ENCODE measurements around the gene LRRC3. TPM values are rescaled to one million over a fixed set of nuclear protein-coding genes. Genes with fewer than 3 reads are reported as not detected.

LRRC3 gene, protein sequence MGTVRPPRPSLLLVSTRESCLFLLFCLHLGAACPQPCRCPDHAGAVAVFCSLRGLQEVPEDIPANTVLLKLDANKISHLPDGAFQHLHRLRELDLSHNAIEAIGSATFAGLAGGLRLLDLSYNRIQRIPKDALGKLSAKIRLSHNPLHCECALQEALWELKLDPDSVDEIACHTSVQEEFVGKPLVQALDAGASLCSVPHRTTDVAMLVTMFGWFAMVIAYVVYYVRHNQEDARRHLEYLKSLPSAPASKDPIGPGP
- total RNA-seq, result 1 to 10 TPM; 2.0 to 2.7 TPM

DNA sequence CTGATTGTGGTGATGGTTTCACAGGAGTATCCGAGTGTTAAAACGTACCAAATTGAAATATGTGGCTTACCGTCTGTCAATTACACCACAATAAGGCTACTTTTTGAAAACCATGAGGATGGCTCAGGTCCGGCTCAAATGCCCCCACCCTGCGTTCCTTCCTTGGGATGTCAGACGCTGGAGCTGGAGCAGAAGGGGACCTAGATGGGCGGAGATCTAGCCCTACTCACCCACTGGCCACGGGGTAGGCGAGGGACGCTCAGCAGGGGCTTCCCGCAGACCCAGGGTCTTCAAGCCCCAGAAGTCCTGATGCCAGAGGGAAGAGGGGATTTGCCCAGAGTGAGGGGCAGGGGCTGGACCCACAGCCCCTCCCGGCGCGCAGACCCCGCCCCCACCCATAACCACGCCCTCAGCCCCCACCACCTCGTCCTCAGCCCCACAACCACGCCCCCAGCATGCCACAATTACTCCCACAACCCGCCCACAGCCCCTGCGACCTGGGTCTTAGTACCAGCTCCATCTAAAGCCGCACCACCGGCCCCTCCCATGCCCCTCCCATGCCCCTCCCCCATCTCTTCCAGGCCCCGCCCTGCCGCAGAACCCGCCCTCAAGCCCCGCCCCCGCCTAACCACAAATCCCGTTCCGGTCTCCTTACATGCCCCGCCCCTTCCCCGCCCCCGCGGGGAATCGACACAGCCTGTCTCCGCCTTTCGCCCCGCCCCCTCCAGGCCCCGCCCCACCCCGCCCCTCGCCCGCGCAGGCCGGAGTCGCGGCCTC, at the start of gene LRRC3:
LRRC3 (plus strand) TSS at position 764 of the 777 bp plus-strand sequence. CDS start 1,135 bp downstream, outside the sequence.
- peaks cover 4% of the 10 kb centered on the region for H3K4me1 ChIP-seq

DNA sequence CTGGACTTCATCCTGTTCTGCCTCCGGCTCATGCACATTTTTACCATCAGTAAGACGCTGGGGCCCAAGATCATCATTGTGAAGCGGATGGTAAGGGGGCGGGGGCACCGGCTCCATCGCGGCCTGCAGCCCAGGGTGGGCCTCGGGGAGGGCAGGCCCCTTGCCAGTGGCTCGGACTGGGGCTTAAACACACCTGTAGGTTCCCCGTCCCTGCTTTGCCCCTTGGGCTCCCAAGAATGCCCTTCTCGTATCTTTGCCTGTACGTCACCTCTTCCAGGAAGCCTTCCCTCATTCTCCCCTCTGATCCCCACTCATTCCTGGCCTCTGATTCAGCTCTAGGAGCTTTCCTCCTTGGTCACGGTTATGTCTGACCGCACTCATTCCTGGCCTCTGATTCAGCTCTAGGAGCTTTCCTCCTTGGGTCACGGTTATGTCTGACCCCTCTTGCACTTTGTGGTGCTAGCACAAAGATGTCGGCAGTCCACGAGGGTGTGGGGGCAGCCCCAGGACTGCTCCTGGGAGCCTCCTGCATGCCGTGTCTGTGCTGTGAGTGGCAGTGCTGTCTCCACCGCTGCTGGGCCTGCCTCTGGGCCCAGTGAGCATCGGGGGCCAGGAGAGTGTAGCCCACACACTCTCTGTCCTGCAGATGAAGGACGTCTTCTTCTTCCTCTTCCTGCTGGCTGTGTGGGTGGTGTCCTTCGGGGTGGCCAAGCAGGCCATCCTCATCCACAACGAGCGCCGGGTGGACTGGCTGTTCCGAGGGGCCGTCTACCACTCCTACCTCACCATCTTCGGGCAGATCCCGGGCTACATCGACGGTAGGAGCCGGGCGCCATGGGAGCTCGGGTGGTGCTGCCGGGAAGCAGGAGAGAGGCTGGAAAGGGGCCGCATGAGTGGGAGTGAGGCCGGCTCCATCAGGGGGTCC, 49.1 kb upstream of the LRRC3 start:
- no peak overlapping the region for H3K4me3 ChIP-seq
- TF ChIP-seq, protein P1, sequence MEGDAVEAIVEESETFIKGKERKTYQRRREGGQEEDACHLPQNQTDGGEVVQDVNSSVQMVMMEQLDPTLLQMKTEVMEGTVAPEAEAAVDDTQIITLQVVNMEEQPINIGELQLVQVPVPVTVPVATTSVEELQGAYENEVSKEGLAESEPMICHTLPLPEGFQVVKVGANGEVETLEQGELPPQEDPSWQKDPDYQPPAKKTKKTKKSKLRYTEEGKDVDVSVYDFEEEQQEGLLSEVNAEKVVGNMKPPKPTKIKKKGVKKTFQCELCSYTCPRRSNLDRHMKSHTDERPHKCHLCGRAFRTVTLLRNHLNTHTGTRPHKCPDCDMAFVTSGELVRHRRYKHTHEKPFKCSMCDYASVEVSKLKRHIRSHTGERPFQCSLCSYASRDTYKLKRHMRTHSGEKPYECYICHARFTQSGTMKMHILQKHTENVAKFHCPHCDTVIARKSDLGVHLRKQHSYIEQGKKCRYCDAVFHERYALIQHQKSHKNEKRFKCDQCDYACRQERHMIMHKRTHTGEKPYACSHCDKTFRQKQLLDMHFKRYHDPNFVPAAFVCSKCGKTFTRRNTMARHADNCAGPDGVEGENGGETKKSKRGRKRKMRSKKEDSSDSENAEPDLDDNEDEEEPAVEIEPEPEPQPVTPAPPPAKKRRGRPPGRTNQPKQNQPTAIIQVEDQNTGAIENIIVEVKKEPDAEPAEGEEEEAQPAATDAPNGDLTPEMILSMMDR (IDR thresholded peaks at IDR 0.05), result no peak
- no peaks in the 10 kb centered on the region for H3K4me1 ChIP-seq
- no peaks in the 10 kb centered on the region for H3K36me3 ChIP-seq
- H3K27me3 ChIP-seq, result no peaks in the 10 kb centered on the region
- intact Hi-C loops (cut with DNase I), result no loop called here
- H3K9ac ChIP-seq (ENCODE audit: low read depth in 2 of 2, low read length in 2 of 2), result no peak overlapping the region
- no peak overlapping the region for H3K27ac ChIP-seq
- no peak for DNase-seq
- H3K9me3 ChIP-seq, result no peaks in the 10 kb centered on the region

More for the DNA sequence above, at the start of gene LRRC3:
- intact Hi-C loops (cut with DNase I), result no loop called here
- Histone ChIP-seq H3K27ac (no peak within 1 kb of the TSS), H3K36me3 (no peaks in the 10 kb centered on the region), H3K27me3 (no peaks in the 10 kb centered on the region), H3K9ac (ENCODE audit: low read depth in 2 of 2, low read length in 2 of 2) (peak within 1 kb of the TSS; percentile 19 to 50), H3K9me3 (no peaks in the 10 kb centered on the region), H3K4me3 (peak within 1 kb of the TSS; percentile 83)
- TF ChIP-seq, protein P1 (IDR thresholded peaks at IDR 0.05), result no peak
- DNase-seq, result peak; percentile 89

DNA sequence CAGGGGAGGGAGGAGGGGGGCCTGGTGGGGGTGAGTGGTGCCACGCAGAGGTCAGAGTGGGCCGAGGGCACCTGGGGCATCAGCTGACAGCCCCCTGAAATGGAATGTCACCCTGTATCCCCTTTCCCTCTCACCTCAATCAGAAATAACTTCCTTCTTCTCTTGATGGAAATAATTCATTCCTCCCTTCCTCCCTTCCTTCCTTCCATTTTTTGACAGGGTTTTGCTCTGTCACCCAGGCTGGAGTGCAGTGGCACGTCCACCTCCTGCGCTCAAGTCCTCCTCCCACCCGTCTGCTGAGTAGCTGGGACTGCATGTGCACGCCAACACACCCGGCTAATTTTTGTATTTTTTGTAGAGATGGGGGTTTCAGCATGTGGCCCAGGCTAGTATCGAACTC, 48.4 kb upstream of the LRRC3 start:
- Histone ChIP-seq H3K36me3 (no peaks in the 10 kb centered on the region), H3K9ac (ENCODE audit: low read depth in 2 of 2, low read length in 2 of 2) (no peak overlapping the region), H3K27me3 (no peaks in the 10 kb centered on the region), H3K4me3 (no peak overlapping the region), H3K27ac (no peak overlapping the region), H3K9me3 (no peaks in the 10 kb centered on the region), H3K4me1 (no peaks in the 10 kb centered on the region)
- intact Hi-C loops (cut with DNase I), result no loop called here
- TF ChIP-seq, protein P1 (IDR thresholded peaks at IDR 0.05), result no peak
- no peak for DNase-seq

DNA sequence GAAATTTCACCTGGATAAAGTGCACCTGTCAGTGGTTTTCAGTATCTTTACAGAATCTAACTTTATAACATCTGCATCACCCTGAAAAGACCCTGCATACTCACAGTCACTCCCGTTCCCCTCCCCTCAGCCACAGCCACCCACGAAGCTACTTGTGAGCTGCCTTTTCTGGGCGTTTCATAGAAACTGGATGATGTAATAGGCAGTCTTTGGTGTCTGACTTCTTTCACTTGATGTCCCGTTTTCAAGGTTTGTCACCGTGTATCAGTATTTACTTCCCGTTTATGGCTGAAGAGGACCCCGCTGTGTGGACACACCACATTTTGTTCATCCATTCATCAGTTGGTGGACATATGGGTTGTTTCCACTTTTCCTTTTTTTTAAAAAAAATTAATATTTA, 47.8 kb upstream of the LRRC3 start:
- intact Hi-C loops (cut with DNase I), result no loop called here
- no peaks in the 10 kb centered on the region for H3K27me3 ChIP-seq
- H3K36me3 ChIP-seq, result no peaks in the 10 kb centered on the region
- H3K27ac ChIP-seq, result no peak overlapping the region
- TF ChIP-seq, protein P1 (IDR thresholded peaks at IDR 0.05), result no peak
- no peak overlapping the region for H3K4me3 ChIP-seq
- DNase-seq, result no peak
- H3K9me3 ChIP-seq, result no peaks in the 10 kb centered on the region
- H3K9ac ChIP-seq (ENCODE audit: low read depth in 2 of 2, low read length in 2 of 2), result no peak overlapping the region
- no peaks in the 10 kb centered on the region for H3K4me1 ChIP-seq

DNA sequence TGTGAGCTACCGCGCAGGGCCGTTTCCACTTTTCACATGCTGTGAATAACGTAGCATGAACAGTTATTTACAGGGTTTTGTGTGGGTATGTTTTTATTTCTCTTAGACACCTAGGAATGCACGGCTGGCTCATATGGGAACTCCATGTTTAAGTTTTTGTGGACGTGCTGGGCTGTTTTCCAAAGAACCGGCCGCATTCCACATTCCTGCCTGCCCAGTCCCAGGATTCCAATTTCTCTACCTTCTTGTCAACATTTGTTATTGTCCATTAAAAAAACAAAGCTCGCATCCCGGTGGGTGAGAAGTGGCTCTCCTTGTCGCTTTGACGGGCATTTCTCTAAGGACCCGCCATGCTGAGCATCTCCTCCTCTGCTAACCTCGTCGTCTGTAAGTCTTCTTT, 47.1 kb upstream of the LRRC3 start:
- no peak for DNase-seq
- H3K4me3 ChIP-seq, result no peak overlapping the region
- intact Hi-C loops (cut with DNase I), result no loop called here
- no peaks in the 10 kb centered on the region for H3K4me1 ChIP-seq
- H3K27ac ChIP-seq, result no peak overlapping the region
- no peaks in the 10 kb centered on the region for H3K27me3 ChIP-seq
- TF ChIP-seq, protein P1 (IDR thresholded peaks at IDR 0.05), result no peak
- no peaks in the 10 kb centered on the region for H3K9me3 ChIP-seq
- no peaks in the 10 kb centered on the region for H3K36me3 ChIP-seq
- H3K9ac ChIP-seq (ENCODE audit: low read depth in 2 of 2, low read length in 2 of 2), result no peak overlapping the region
